ENCODE data around the gene IPO11. TPM values are rescaled to one million over a fixed set of nuclear protein-coding genes. Genes with fewer than 3 reads are reported as not detected.
"Not testable (repeated sequence)": the region's sequence is repeated elsewhere in the genome, so short reads cannot be mapped to it uniquely, and the experiment has no call there.

Gene IPO11
- total RNA-seq, 1 donor from 2014 or later: 120 TPM

- DNase-seq (ENCODE audit: low read depth in 2 of 2): no peak
Measured at GRCh38 chr5:62643556-62644451, 231.2 kb downstream of the IPO11 start.

- DNase-seq (ENCODE audit: low read depth in 2 of 2): no peak
Measured at GRCh38 chr5:62645223-62645622, 232.7 kb downstream of the IPO11 start.

GRCh38 chr5:62647241-62647640 lies 234.7 kb downstream of the IPO11 start:
- DNase-seq (ENCODE audit: low read depth in 2 of 2): no peak

- DNase-seq (ENCODE audit: low read depth in 2 of 2): no peak
Measured at GRCh38 chr5:62649025-62649424, 236.5 kb downstream of the IPO11 start.

GRCh38 chr5:62649476-62650113 lies 237.0 kb downstream of the IPO11 start:
- peak in 1 of 2 donors; percentile 9 for DNase-seq (ENCODE audit: low read depth in 2 of 2)

- DNase-seq (ENCODE audit: low read depth in 2 of 2): no peak
Measured at GRCh38 chr5:62650197-62650596, 237.6 kb downstream of the IPO11 start.

- peak in 1 of 2 donors; percentile 47 for DNase-seq (ENCODE audit: low read depth in 2 of 2)
Measured at GRCh38 chr5:62652225-62652624, 239.7 kb downstream of the IPO11 start.

- peak; percentile 42 to 95 for DNase-seq (ENCODE audit: low read depth in 2 of 2)
Measured at GRCh38 chr5:62653001-62653863, 240.7 kb downstream of the IPO11 start.

GRCh38 chr5:62653864-62654575 lies 241.5 kb downstream of the IPO11 start:
- DNase-seq (ENCODE audit: low read depth in 2 of 2): no peak

- DNase-seq (ENCODE audit: low read depth in 2 of 2): not testable (repeated sequence)
Measured at GRCh38 chr5:62657772-62658171, 245.2 kb downstream of the IPO11 start.

- peak in 1 of 2 donors; percentile 18 for DNase-seq (ENCODE audit: low read depth in 2 of 2)
Measured at GRCh38 chr5:62661126-62661525, 248.6 kb downstream of the IPO11 start.

GRCh38 chr5:62662521-62662920 lies 250.0 kb downstream of the IPO11 start:
- DNase-seq (ENCODE audit: low read depth in 2 of 2): peak in 1 of 2 donors; percentile 12

- DNase-seq (ENCODE audit: low read depth in 2 of 2): no peak
Measured at GRCh38 chr5:62671479-62671878, 258.9 kb downstream of the IPO11 start.

GRCh38 chr5:62676596-62676995 lies 264.0 kb downstream of the IPO11 start:
- DNase-seq (ENCODE audit: low read depth in 2 of 2): not testable (repeated sequence)

Other genes with a start within 250 kb of the IPO11 start
- 57.5 and 58.7 TPM in 2 replicates for gene KIF2A, start 106.6 kb upstream of the IPO11 start, total RNA-seq
- gene DIMT1, start 8.9 kb upstream of the IPO11 start, total RNA-seq: 27.9 and 54.2 TPM in 2 replicates
- gene LRRC70, start 166.1 kb downstream of the IPO11 start, total RNA-seq: 38.6 and 81.5 TPM in 2 replicates